CD4-positive, alpha-beta T cell treated with Interleukin-4 for 4 hours (primary cell): ENCODE measurements around the gene SLC46A2.

Experiments
- DNase-seq: peaks from one replicate; pipeline ENCODE4 v3.0.0-alpha.2; 2020

Gene SLC46A2

GRCh38 chr9:112884721-112885120 lies 6.0 kb downstream of the SLC46A2 start:
- DNase-seq = no peak

DNA sequence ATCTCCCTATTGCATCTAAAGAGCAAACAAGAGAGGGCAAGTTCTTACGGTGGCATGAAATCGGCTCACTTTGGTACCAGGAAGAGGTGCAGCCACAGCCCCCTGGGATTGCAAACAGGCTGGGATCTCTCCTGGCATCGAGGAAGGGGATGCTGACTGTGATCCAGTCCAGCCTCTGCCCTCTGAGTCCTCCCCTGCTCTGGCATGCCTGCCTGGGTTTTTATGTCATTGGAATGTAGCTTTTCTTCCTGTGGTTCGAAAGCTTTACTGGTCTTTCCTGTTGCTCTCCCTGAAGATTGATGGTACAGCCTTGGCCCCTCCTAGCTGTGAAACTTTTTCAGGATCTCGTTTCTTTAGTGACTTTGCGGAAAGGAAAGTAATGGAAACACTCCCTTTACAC lies 6.6 kb downstream of the SLC46A2 start:
- no peak for DNase-seq

- DNase-seq = no peak
Measured at GRCh38 chr9:112881331-112881730, 9.3 kb downstream of the SLC46A2 start.

GRCh38 chr9:112880650-112881049 lies 10.0 kb downstream of the SLC46A2 start:
- no peak for DNase-seq

- DNase-seq = no peak
Measured at GRCh38 chr9:112878752-112879151, 11.9 kb downstream of the SLC46A2 start.

DNA sequence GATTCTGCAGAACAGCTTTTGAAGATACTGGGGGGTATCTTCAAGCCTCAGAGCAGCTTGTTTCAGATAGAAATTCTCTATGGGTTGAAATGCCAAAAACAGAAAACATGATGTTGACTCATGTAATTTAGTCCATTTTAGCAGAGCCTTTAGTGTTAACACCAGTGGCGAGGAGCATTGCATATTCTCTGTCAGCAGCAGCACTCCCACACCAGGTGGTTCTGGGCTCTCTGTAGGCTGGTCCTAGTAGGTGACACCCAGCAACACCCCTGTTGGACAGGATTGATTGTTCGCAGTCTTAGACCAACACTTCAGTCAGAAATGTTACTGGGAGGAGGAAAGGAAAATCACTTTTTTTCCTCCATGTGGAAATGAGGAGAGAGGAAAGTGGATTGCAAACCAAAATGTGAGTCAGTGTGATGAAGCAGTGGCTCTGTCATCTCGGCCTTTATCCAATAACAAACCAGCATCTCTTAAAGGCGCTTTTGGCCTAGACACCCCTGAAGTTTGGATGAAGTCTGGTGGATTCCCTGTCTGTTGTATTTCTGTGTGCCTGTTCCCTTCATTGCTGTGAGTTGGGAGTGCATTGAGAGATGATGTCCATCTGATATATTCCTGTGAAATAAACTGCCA lies 16.8 kb downstream of the SLC46A2 start:
- DNase-seq = no peak

DNA sequence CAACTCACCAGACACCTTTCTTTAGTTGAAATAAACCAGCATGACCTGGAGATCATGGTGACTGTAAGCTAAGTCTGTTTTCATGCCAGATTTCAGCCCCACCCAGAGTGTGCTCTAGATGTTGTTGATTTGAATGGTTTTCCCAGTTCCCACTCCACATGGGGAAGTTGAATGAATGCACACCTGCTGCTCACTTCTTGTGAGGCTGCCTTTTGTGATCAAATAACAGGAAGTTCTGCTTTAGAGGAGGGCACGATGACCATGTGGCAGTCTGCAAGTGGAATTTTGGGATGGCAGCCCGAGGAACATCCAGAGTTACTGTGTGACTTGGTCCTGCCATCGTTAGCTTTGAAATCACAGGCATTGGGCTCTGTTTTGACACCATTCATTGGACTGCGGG lies 18.7 kb downstream of the SLC46A2 start:
- no peak for DNase-seq

DNA sequence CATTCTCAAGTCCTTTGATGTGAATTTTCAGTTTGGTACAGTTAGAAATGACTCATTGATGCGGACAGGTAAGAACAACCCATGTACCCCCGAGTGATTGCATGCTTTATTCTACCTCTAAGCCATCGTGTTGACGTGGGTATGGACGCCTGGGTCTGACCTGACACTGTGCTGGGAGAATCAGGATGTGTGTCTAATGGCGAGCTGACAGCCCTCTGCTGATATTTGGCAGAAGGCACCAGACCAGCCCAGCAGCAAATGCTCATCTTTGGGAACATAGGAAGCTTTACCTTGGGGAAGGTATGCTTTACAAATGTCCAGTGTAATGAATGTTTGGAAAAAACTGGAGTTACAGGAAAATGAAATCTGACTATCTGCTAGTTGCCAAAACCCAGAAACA lies 20.1 kb downstream of the SLC46A2 start:
- DNase-seq = no peak

DNA sequence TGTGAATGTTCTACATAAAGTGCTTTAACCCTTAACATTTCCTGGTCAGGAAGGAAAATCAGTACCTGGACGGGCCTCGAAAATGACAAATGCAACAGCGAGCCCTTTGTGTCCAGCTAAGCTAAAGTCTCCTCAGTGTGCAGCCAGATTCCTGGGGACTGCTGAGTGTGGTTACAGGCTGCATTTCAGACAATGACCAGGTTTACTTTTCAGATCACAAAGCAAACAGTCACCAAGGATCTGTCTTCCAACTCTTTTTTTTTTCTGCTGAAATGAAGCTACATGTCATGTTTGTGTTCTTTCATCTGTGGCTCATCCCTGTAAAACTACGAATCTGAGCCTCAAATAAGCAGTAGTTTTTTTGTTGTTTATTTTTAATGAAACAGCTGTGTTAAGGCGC lies 20.8 kb downstream of the SLC46A2 start:
- no peak for DNase-seq

DNA sequence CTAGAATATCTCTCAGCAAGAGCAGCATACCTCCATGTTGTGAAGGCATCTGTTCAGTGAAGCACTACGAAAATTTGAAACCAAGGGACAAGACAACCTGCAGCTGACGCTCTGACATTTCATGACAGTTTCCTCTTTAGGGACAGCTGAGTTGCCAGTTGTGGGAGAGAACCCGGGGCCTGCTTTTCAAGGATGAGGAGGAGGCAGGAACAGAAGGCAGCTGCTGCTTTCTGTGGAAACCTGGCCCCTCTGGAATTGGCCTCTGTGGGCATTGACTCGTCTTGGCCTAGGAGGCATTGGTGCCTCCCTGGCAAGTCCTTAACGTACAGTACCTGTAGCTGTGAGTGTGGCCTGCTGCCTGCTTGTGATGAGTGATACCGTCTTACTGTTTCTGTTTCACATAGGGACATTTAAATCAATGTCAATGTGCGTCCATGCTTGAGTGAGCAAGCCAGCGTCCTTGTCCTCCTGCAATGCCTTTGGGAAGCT lies 21.6 kb downstream of the SLC46A2 start:
- DNase-seq = no peak

- no peak for DNase-seq
Measured at GRCh38 chr9:112868461-112868860, 22.2 kb downstream of the SLC46A2 start.

GRCh38 chr9:112867275-112867991 lies 23.2 kb downstream of the SLC46A2 start:
- DNase-seq = no peak

DNA sequence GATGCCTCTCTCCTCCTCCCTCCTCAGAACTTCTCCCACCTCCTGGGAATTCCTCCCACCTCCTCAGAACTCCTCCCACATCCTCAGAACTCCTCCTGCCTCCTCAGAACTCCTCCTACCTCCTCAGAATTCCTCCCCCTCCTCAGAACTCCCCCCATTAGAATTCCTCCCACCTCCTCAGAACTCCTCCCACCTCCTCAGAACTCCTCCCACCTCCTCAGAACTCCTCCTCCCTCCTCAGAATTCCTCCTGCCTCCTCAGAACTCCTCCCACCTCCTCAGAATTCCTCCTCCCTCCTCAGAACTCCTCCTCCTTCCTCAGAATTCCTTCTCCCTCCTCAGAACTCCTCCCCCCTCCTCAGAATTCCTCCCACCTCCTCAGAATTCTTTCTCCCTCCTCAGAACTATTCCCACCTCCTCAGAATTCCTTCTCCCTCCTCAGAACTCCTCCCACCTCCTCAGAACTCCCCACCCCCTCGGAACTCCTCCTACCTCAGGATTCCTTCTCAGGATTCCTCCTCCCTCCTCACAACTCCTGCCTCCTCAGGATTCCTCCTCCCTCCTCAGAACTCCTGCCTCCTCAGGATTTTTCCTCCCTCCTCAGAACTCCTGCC lies 23.9 kb downstream of the SLC46A2 start:
- no peak for DNase-seq

DNA sequence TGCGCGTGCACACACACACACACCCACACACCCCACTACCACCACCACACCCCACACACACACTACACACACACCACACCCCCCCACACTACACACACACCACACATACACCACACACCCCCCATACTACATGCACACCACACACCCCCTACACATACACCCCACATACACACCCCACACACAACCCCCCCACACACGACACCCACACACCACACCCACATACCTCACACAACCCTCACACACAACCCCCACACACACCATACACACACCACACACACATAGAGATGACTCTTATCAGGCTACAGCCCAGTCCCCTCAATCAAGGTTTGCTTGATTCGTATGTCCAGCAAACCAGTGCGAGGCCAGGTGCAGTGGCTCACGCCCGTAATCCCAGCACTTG lies 25.7 kb downstream of the SLC46A2 start:
- DNase-seq = no peak

GRCh38 chr9:112864403-112864802 lies 26.3 kb downstream of the SLC46A2 start:
- DNase-seq = no peak

GRCh38 chr9:112863746-112864145 lies 26.9 kb downstream of the SLC46A2 start:
- no peak for DNase-seq

DNA sequence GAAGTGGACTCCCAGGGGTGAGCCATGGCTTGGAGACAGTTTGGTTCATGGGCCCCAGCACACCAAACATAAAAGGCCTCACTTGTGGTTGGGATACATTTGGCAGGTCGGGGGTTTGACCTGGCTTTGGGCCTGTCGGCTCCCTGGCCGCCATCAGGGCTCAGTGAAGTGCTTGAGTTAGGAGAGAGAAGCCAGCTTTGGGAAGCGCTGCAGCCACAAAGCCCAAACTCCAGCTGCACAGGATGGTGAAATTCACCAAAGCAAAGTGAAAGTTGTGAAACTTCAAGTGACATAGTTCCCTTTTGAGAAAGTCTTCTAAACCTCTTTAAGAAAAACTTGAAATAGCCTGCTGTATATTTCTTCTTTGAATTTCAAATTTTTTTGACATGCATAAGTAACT lies 27.5 kb downstream of the SLC46A2 start:
- no peak for DNase-seq

GRCh38 chr9:112861638-112862555 lies 28.8 kb downstream of the SLC46A2 start:
- no peak for DNase-seq

GRCh38 chr9:112861155-112861554 lies 29.5 kb downstream of the SLC46A2 start:
- no peak for DNase-seq

GRCh38 chr9:112860451-112860850 lies 30.2 kb downstream of the SLC46A2 start:
- no peak for DNase-seq

- DNase-seq = peak; percentile 6
Measured at GRCh38 chr9:112858625-112859147, 32.0 kb downstream of the SLC46A2 start.

DNA sequence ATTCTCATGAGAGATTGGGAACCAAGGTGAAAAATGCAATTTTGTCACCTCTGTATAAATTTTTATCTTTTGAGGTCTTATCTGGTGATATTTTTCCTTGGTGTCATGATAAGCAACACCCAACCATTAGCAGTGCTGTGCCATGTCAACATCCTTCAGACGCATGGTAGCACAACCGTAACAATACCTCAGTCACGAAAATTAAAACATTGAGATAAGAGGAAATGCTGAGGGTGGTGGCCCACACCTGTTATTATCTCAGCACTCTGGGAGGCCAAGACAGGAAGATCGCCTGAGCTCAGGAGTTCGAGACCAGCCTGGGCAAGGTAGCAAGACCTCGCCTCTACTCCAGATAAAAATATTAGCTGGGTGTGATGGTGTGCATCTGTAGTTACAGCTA lies 32.7 kb downstream of the SLC46A2 start:
- no peak for DNase-seq

DNA sequence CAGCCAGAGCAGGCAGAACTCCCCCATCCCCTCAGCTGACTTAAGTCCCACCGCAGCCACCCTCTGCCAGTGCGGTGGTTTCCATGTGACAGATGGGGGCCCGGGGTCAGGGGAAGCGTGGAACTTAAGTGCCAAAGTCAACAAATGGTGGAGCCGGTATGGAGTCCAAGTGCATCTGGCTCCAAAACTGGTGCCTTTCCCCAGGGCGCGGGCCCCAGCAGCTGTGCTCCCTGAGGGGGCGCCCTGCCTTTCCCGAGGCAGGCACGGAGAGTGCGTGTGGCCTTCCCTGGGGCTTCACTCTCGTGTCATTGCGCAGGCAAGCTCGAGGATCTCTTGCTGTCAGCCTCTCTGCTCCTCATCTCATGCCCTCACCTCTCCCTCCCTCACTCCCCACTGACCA lies 33.8 kb downstream of the SLC46A2 start:
- no peak for DNase-seq
